Type B pancreatic cell (in vitro differentiated cells): ENCODE data around the gene SUPT3H. TPM values are rescaled to one million over a fixed set of nuclear protein-coding genes. Genes with fewer than 3 reads are reported as not detected.

Source experiments
- DNase-seq: peaks from one replicate; pipeline ENCODE4 v3.0.0; 2021; ENCODE audit warnings: mixed read lengths; ENCODE audit not compliant: unreplicated experiment; ENCODE audit errors: extremely low spot score
- H3K27ac Mint-ChIP-seq: 2 replicates; pipeline ENCODE4 v1.8.0; 2021; ENCODE audit warnings: mild to moderate bottlenecking, mixed read lengths
- H3K27me3 Mint-ChIP-seq: 2 replicates; pipeline ENCODE4 v1.8.0; 2021; ENCODE audit warnings: mixed read lengths
- H3K36me3 Mint-ChIP-seq: 2 replicates; pipeline ENCODE4 v1.8.0; 2021; ENCODE audit warnings: mixed read lengths
- H3K4me1 Mint-ChIP-seq: one replicate; pipeline ENCODE4 v1.8.0; 2021; ENCODE audit warnings: mixed read lengths; ENCODE audit not compliant: unreplicated experiment
- H3K4me3 Mint-ChIP-seq: 2 replicates; pipeline ENCODE4 v1.8.0; 2021; ENCODE audit warnings: mild to moderate bottlenecking, mixed read lengths
- H3K9me3 Mint-ChIP-seq: 2 replicates; pipeline ENCODE4 v1.8.0; 2021; ENCODE audit warnings: mixed read lengths
- CTCF ChIP-seq: fragments of 200-600 bp; sonication (generic); conservative IDR thresholded peaks from 2 replicates; pipeline ENCODE4 v1.5.0; 2021; ENCODE audit warnings: antibody characterized with exemption, mild to moderate bottlenecking
- total RNA-seq: library from RNA; stranded (reverse); gene quantifications from 2 replicates; pipeline ENCODE4 v1.2.1, GENCODE V29; 2021; ENCODE audit warnings: low replicate concordance

Gene SUPT3H
- total RNA-seq, 1 donor from 2014 or later = 18.4 TPM

- Mint-ChIP-seq H3K9me3 (no peaks in the 10 kb centered on the region), H3K27ac (no peak overlapping the region), H3K4me3 (no peak overlapping the region), H3K27me3 (no peaks in the 10 kb centered on the region), H3K4me1 (no peaks in the 10 kb centered on the region), H3K36me3 (no peaks in the 10 kb centered on the region)
- TF ChIP-seq CTCF = no peak
- DNase-seq = no peak
Measured at GRCh38 chr6:45195137-45195536, 182.6 kb downstream of the SUPT3H start.

GRCh38 chr6:45192556-45192955, 185.2 kb downstream of the SUPT3H start:
- H3K4me1 Mint-ChIP-seq = no peaks in the 10 kb centered on the region
- no peaks in the 10 kb centered on the region for H3K9me3 Mint-ChIP-seq
- H3K27me3 Mint-ChIP-seq = no peaks in the 10 kb centered on the region
- H3K27ac Mint-ChIP-seq = no peak overlapping the region
- no peaks in the 10 kb centered on the region for H3K36me3 Mint-ChIP-seq
- no peak overlapping the region for H3K4me3 Mint-ChIP-seq
- TF ChIP-seq CTCF = no peak
- DNase-seq = no peak

GRCh38 chr6:45191414-45191813, 186.3 kb downstream of the SUPT3H start:
- Mint-ChIP-seq H3K4me3 (no peak overlapping the region), H3K36me3 (no peaks in the 10 kb centered on the region)

GRCh38 chr6:45187836-45188235, 189.9 kb downstream of the SUPT3H start:
- no peaks in the 10 kb centered on the region for H3K27me3 Mint-ChIP-seq
- H3K4me1 Mint-ChIP-seq = no peaks in the 10 kb centered on the region
- H3K36me3 Mint-ChIP-seq = peaks cover 1% of the 10 kb centered on the region
- DNase-seq = no peak
- no peak for TF ChIP-seq CTCF
- no peaks in the 10 kb centered on the region for H3K9me3 Mint-ChIP-seq
- no peak overlapping the region for H3K27ac Mint-ChIP-seq
- no peak overlapping the region for H3K4me3 Mint-ChIP-seq

More at GRCh38 chr6:45191414-45191813, 186.3 kb downstream of the SUPT3H start:
- no peak overlapping the region for H3K27ac Mint-ChIP-seq
- TF ChIP-seq CTCF = no peak
- H3K27me3 Mint-ChIP-seq = no peaks in the 10 kb centered on the region
- no peak for DNase-seq
- H3K9me3 Mint-ChIP-seq = no peaks in the 10 kb centered on the region
- no peaks in the 10 kb centered on the region for H3K4me1 Mint-ChIP-seq

GRCh38 chr6:45185403-45186251, 192.1 kb downstream of the SUPT3H start:
- no peaks in the 10 kb centered on the region for H3K4me1 Mint-ChIP-seq
- no peak for DNase-seq
- no peak overlapping the region for H3K27ac Mint-ChIP-seq
- H3K4me3 Mint-ChIP-seq = no peak overlapping the region
- TF ChIP-seq CTCF = no peak
- peaks cover 4% of the 10 kb centered on the region for H3K36me3 Mint-ChIP-seq
- H3K27me3 Mint-ChIP-seq = no peaks in the 10 kb centered on the region
- H3K9me3 Mint-ChIP-seq = no peaks in the 10 kb centered on the region
